HuH-7 (cell line): ENCODE results near the gene SF3A1.

Experiments used
- DNase-seq: peaks from one replicate; pipeline ENCODE4 v3.0.0; 2011; ENCODE audit warnings: low spot score

Gene SF3A1

DNA sequence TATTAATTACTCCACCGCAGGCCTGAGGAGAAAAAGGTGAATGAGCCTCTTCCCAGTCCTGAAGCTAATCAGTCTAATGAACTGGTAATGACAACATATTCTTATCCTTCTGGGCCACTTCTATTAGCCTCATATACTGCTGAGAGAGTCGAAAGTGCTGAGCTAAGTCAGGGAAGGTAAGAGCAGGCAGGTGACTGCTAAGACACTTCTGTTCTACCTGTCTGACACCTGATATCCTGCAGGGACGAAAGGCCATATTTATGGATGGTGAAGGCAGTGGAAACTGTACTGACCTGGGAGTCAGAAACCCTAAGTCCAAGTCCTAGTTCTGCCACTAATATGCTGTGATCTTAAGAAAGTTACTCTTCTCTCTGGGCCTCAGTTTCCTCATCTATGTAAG is 33.4 kb downstream of the SF3A1 start:
- DNase-seq: no peak

DNA sequence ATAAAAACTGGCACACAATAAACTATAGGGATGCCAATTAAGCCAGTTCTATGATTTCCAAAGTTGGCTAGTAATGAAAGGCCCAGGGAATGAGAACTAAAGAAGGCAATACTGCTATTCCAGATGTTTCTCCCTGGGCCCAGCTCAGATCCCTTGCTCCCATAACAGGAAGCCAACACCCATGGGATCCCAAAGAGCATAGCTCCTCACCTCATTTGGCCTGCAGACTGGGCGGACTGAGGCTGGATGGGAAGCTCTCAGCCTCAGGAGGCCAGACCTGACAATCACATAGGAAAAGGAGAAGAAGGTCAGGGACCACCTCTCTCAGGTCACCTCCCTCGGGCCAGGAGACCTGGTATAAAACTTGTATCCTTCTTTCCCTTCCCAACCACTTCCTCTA is 35.2 kb downstream of the SF3A1 start:
- no peak for DNase-seq

DNA sequence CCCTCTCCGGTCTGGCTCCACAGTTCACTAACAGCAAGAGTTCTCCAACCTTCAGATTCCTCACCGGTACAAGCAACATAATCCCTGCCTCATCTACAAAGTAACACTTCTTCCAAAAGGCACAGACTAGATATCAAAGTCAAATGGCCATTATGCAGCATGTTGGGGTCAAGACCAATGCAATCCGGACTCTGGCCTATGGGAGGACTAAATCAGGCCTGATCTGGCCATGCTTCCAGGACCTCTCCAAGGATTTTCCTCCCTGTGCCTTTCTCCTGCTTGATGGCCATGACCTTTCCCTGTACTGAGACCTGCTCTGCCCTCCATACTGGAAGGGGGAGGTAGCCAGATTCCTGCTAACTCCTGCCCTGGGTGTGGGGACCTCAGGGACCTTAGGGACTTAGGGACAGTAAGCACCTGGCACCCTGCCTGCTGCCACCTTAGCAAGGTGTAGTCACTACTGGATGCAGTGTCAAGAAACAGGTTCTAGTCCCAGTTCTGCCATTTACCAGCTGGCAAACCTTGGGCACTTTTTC is 36.6 kb downstream of the SF3A1 start:
- no peak for DNase-seq

DNA sequence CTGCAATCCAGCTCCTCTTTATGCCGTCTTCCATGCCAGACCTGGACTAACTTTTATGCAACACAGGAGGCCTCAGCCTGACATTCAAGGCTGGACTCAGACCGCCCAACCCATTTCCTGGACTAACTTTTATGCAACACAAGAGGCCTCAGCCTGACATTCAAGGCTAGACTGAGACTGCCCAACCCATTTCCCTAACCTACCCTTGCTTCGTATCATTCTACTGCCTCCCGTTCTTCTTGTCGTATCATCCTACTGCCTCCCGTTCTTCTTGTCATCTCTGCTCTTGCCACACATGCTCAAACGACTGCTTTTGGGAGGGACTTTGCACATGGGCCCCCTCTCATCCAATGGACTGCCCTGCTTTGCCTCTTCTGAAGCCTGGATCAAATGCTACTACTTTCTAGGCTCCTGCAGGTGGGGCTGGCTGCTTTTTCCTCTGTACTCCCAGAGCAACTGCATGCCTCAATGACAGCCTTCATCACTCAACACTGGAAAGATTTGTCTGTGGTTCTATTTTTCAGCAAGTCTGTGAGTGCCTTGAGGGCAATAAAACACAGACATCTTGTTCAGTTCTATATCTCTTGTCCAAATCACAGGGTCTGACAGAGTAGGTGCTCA is 37.8 kb downstream of the SF3A1 start:
- DNase-seq: no peak

DNA sequence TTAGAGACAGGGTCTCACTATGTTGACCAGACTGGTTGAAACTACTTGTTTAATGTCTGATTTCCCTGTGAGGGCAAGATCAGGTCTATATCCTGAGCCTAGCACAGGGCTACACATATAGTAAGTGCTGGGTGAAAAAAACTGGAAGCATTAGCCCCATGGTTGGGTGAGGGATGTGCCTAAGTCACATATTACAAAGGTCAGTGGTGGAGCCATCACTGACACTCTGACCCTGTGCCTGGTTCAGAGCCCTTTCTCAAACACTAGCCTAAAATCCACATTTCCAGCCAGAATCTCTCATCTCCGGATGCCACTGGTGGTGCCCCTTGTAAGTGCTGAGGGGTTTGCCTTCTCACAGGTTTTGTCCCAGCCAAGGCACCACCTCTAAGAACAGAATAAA is 38.9 kb downstream of the SF3A1 start:
- no peak for DNase-seq

DNA sequence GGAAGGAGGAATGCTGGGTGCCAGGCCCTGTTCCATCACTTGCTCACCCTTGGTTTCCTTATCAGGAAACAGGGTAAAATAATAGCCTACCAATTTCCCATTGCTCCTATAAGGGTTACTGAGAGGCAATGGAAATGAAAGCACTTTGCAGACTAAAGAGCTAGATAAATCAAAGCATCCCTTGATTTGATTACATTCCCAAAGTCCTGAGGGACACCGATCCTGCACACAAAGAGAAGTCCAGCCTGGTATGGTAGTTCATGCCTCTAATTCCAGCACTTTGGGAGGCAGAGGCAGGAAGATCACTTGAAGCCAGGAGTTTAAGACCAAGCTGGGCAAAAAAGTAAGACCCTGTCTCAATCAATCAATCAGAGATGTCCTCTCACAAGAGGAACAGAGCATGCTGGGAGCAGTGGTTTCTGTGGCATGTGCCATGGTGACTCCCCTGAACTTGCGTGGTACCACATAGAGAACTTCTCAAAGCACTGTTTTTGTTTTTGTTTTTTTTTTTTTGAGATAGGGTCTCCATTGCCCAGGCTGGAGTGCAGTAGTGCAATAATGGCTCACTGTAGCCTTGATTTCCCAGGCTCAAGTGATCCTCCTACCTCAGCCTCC is 40.6 kb downstream of the SF3A1 start:
- no peak for DNase-seq

DNA sequence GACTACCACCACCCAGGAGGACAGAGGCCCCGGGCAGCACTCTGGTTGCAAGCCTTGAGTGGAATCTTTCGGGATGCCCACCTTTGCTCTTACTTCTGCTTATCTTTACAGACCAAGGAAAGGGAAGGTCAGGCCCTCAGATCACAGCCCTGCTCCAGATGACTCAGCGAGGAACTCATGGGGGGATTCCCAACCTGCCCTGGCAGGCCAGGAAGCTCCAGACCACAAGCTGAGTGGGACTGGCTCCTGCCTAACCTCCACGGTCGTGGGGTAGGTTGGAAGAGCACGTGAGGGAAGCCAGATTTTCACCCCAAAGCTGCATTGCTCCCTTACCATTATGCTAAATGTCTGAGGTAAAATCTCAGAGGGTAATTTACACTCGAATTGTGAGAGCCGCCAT is 41.8 kb downstream of the SF3A1 start:
- DNase-seq: no peak

DNA sequence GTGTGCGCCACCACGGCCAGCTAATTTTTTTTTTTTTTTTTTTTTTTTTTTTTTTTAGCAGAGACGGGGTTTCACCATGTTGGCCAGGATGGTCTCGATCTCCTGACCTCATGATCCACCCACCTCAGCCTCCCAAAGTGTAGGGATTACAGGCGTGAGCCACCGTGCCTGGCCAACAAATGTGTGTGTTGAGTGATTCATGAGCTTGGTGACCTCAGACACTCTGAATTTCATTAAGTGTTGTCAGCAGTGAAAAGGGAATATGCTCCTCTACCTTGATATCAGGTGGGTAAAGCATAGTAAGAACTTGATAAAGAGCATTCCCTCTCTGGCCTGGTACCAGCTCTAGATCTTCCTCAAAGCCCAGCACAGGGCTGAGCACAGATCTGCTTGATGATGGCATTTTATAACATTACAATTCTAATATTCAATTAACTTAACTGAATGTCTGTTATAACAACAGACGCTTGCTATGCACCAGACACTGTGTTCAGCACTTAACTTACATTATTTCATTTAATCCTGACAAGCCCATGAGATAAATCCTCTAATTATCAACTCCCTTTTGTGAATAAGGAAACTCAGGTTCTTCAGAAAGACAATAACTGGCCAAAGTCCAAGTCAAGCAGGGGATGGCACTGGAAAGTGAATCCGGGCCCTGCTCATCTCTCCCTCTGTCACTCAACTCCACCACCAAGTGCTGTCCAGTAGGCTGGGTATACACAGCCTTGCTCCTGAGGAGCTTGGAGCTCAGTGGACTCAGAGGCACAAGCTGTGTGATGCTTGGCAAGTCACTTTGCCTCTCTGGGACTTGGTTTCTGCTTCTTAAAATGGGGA is 42.9 kb downstream of the SF3A1 start:
- no peak for DNase-seq

DNA sequence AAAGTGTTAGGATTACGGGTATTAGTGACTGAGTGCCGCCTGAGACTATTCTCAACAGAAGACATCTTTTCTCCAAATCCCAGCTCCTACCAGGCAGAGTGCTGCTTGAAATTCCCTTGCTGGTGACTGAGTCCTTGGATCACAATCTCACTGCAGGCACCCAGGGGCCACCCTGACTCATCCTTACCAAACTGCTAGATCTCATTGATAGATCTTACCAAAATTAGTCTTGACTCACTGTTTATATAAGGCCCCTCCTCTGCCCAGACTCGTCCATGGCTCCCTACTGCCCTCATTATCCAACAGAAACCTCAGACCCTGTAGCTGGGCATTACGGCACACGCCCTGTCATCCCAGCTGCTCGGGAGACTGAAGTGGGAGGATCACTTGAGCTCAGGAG is 44.6 kb downstream of the SF3A1 start:
- no peak for DNase-seq

DNA sequence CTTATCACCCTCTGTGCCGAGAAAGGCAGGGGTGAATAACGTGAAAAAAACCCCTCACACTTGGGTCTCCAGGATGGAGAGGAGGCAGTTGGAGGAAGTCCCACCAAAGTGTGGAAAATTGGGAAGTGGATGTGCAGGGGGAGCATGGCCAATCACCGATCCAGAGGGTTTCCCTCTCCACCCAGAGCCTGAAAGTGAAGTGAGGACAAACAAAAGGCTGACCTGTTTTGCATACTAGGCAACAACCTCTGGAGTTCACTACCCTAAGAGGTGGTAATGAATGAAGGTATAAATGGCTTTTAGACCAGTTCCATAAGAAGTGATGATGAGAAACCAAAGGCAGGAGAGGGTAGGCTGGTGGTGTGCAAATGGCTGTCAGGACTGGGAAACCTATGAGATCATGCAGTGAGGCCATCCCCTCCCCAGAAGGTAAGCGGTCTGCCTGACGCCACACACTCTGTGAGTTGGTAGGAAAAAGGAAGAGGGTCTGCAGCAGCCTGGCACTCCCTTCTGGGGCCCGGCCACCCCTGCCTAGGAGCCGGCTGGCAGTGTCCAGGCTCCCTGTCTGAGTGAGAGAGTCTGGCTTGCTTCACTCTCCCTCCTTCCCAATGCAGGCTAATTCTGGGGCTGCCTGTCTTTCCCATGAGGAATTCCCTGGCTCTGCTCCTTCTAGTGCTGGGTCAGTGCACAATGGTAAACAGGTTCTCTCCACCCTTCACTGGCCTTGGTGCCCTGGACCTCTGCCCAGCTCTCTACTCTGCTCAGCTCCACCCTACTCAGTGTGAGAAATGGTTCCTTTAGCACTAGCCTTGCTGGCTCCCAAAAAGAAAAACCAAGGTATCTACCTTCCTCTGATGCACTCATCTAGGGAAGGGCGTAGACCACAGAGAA is 45.6 kb downstream of the SF3A1 start:
- no peak for DNase-seq

DNA sequence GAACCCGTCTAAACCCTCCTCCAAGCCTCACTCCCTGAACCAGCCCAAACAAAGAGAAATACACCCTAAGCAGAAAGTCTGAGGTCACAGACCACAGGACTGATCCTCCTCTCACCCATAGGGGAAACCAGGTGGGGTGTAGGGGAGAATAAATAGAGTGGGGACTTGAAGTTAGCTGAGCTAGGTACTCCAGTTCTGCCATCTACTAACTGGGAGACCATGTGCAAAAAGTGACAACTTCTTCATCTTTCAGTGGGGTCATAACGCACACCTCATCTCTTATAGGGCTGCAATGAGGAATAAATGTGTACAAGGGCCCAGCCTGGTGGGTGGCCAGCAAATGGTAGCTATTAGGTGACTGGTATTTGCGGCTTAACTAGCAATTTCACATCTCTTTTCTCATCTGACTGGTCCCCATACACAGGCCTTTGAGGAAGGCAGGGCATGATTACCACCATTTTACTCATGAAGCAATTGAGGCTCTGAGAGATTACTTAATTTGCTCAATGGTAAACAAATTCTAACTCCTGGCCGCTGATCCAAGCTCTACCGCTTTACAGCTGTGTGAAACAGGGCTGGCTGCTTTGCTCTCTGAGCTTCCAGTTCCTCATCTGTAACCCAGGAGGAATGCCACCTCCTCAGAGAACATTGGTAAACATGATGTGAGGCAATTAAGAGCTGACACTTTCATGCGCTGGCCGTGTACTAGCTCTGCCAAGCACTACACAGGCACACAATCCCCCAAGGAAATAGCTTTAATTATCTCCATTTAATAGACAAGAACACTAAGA is 46.5 kb downstream of the SF3A1 start:
- DNase-seq: no peak

DNA sequence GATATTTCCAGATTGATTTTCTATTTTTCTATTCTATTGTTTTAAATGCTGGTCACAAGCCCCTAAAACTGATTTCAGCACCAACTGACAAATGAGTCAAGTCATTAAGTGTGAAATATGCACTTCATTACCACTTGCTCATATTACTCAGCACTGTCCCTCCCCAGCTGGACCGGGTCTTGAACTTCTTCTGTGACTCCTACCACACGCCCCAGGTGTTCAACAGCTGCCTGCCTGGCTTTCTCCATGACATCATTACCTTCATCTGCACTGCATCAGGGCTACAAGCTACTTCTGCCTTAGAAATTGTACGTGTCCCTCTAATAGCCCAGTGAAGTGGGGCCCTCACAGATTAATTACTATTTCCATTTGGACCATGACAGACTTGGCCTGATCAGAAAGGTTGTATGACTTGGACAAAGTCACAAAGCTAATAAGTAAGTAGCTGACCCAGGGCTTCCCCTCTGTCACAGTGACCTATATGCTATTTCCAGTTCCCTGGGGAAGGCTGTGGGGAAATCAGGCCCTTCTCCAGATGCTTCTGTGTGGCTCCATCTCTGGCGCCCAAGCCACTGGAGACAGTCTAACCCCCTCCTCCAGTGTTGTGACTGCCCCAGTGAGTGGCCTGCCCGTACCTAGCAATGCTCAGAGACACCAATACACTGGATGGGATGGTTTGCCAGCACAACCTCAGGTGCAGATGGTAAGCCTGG is 48.0 kb downstream of the SF3A1 start:
- DNase-seq: no peak

DNA sequence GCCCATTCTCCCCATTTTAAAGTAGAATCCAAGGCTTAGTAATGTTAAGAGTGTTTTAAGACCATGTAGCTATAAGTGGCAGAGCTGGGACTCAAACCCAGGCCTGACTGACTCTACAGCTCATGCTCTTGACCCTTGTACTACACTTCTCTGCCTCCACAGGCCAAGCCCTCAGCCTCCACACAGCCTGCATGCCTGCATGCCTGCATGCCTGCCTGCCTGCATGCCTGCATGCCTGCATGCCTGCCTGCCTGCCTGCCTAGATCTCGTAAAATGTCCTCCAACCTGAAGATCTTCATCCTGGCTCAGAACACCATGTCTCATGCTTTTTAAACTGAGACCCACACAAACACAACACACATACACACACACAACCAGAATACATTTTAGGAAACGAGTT is 48.6 kb downstream of the SF3A1 start:
- no peak for DNase-seq

DNA sequence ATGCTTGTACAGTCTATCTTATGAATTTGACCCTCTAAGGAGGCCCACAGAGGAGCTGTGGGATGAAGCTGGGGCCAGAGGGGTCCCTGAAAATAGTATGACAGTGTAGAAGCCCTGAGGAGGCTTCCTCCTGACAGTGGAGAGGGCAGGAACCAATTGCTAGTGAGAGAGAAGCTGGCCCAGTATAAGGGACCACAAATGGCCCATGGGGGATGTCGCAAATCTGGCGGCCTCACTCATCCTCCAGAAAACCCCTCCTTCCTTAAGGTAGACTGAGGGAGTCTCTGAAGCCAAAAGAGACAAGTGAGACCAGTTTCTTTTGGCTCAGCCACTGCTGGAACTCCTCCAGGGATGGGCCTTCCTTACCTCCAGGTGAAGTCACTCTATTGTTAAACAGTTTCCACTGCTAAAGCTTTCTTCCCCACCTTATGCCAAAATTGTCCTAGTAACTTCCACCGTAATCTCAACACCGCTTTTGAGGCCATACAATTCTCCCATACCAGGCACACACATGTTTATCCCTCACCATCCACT is 49.6 kb downstream of the SF3A1 start:
- no peak for DNase-seq

DNA sequence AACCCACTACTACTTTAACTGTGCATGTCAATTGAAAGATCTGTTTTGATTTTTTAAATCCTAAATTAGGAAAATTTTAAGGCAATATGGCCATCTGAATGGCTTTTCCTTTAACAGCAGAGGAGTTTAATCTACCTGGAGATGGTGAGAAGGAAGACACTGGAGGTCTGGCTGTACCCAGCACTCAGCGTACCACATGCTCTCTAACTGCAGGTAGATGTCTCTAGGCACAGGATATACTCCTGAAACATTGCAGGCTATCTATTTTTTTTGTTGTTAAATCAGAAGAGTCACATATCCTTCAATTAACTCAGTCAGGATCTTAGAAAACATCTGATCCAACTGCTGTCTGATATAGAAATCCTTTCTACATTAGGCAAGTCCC is 50.1 kb downstream of the SF3A1 start:
- DNase-seq: no peak

DNA sequence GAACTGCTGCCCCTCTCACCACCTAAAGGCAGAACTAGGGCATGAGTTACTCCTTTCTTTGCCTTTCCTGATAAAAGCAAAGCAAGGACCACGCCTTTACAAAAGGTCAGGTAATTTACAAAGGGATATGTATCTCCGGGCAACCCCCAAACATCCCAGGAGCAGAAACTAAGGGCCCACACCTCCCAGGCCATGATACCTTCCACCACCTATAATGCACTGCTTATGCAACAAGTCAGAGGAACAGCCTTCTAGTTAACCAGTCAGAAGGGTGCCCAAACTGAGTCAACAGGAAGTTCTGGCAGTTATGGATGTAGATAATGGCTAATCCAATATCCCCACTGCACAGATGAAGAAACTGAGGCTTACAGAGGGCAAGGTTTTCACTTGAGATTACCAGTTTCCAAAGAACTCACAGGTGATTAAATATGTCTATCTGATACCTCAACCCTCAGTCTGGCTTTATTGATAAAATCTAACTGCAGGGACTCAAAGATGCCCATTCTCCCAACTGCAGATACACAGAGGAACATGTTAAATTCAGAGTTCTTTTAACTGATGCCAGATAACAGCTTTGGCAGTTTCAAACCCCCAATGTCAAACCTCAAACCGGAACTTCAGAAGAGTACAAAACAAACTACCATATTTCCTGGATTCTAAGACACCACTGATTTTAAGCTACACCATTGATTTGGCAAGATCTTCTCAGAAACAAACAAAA is 50.6 kb downstream of the SF3A1 start:
- DNase-seq: no peak

DNA sequence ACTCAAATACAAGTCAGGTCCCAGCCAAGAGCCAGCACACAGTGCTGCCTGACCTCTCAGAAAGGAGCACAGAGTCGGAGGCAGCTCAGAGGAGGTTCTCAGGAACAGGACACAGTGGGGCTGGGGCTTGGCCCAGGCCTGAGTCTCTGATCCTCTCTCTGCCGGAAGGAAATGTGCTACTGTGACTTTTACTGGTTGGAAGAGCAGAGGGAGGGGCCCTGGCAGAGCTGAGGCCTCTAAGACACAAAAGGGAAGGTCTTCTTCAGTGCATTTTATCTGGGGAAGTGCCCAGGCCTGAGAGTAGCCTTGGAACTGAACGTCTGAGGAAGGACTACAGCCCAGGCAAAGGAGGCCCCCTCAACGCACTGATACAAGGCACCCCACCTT is 51.2 kb downstream of the SF3A1 start:
- DNase-seq: no peak

DNA sequence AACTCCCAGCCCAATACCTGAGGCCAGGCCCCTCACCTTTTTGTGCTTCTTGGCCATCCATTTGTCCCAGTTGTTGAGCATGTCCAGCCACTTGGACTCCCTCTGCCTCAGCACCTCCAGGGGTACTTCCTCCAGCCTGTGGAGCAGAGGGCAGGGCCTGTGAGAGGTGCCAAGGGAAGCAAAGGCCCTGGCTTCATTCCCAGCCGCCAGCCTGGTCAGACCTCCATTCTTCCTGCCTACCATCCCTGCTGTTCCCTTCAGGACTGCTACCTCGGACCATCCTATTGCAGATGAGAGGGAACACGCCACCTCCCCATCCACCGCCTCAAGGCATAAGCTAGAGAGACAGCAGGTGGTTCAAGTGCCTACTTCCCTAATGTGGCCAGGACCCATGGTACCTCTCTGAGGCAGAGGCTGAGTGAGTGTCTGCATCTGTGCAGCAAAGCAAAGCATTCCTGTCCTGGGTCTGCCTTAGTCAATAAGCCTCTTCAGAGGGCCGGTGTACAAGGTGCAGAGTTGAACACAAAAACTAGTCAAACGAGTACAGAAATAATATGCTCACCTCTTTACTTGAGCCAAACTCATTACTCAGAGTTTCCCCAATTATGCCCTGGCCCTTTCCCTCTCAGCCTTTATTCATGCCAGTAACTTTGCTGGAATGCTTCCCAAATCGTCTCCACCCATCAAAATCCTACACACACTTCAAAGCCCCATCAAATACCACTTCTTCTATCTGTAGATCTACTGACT is 52.0 kb downstream of the SF3A1 start:
- DNase-seq: no peak

DNA sequence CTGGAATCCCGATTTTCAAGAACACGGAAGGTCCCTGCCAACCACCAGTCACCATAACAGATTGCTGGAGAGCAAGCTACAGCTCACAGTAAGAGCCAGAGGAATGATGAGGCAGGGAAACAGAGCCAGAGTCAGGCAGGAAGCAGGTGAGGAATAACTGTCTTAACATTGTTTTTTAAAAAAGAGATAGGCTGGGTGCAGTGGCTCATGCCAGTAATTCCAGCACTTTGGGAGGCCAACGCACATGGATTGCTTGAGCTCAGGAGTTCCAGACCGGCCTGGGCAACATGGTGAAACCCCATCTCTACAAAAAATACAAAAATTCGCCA is 53.9 kb downstream of the SF3A1 start:
- no peak for DNase-seq
